GM19463 (cell line): Measurements from ENCODE around the gene PPOX.
A peak's percentile ranks its signal among the peaks of the same experiment; 100 is the strongest.

Source experiments
- ATAC-seq: cut with Tn5 transposase; IDR thresholded peaks from one replicate; pipeline ENCODE4 v1.9.1; 2021; ENCODE audit warnings: mild to moderate bottlenecking, moderate library complexity; ENCODE audit not compliant: unreplicated experiment

The PPOX gene

GRCh38 chr1:161153176-161153575 lies 13.1 kb upstream of the PPOX start:
- no peak for ATAC-seq

GRCh38 chr1:161153682-161154337 lies 12.4 kb upstream of the PPOX start, which contains the start of gene UFC1:
Gene UFC1, plus strand, starts transcription at chr1:161153978. Its CDS starts 20 bp downstream, at chr1:161153998.
- ATAC-seq = peak; percentile 95

GRCh38 chr1:161157867-161158266 lies 8.4 kb upstream of the PPOX start:
- ATAC-seq = no peak

GRCh38 chr1:161158316-161159010 lies 7.8 kb upstream of the PPOX start:
- no peak for ATAC-seq

GRCh38 chr1:161159087-161159912 lies 6.9 kb upstream of the PPOX start, which contains the start of gene USP21:
Gene USP21, plus strand, starts transcription at chr1:161159500. Its CDS starts 1,141 bp downstream, at chr1:161160641.
- peak; percentile 91 for ATAC-seq

GRCh38 chr1:161159913-161160243 lies 6.3 kb upstream of the PPOX start:
- ATAC-seq = no peak

GRCh38 chr1:161160671-161161145 lies 5.5 kb upstream of the PPOX start:
- ATAC-seq = no peak

GRCh38 chr1:161161652-161162051 lies 4.6 kb upstream of the PPOX start:
- ATAC-seq = no peak

GRCh38 chr1:161162052-161162451 lies 4.2 kb upstream of the PPOX start:
- ATAC-seq = no peak

- no peak for ATAC-seq
Observed at GRCh38 chr1:161162806-161163205, 3.4 kb upstream of the PPOX start.

GRCh38 chr1:161163793-161164192 lies 2.4 kb upstream of the PPOX start:
- no peak for ATAC-seq

GRCh38 chr1:161164901-161165610 lies 1.2 kb upstream of the PPOX start:
- ATAC-seq = no peak

- no peak for ATAC-seq
Observed at GRCh38 chr1:161166669-161167548, 683 bp downstream of the PPOX start.

GRCh38 chr1:161168906-161169305 lies 2.7 kb downstream of the PPOX start:
- ATAC-seq = no peak

GRCh38 chr1:161171191-161171590 lies 5.0 kb downstream of the PPOX start:
- no peak for ATAC-seq

GRCh38 chr1:161171696-161172095 lies 5.5 kb downstream of the PPOX start:
- ATAC-seq = no peak

- ATAC-seq = no peak
Observed at GRCh38 chr1:161172349-161172748, 6.1 kb downstream of the PPOX start.

- ATAC-seq = no peak
Observed at GRCh38 chr1:161172776-161173376, 6.7 kb downstream of the PPOX start.

GRCh38 chr1:161173711-161174110 lies 7.5 kb downstream of the PPOX start:
- ATAC-seq = no peak

GRCh38 chr1:161174911-161175310 lies 8.7 kb downstream of the PPOX start:
- ATAC-seq = no peak
